SIG-M5 treated with dmso at 0.1 percent for 504 hours (cell line): ENCODE results near the gene RGS14.
A peak's percentile ranks its signal among the peaks of the same experiment; 100 is the strongest.

ENCODE experiments used
- DNase-seq: peaks from one replicate; lab custom pipeline; 2025; ENCODE audit not compliant: unreplicated experiment; lab: John Stamatoyannopoulos, UW

Gene RGS14

GRCh38 chr5:177376107-177376506 is 18.4 kb downstream of the RGS14 start:
- DNase-seq: no peak

GRCh38 chr5:177377851-177378776 is 20.4 kb downstream of the RGS14 start:
- DNase-seq: no peak

- peak; percentile 35 for DNase-seq
Measured at GRCh38 chr5:177378884-177379883, 21.5 kb downstream of the RGS14 start.

- no peak for DNase-seq
Measured at GRCh38 chr5:177380805-177381126, 23.0 kb downstream of the RGS14 start.

- DNase-seq: peak; percentile 27
Measured at GRCh38 chr5:177382423-177383029, 24.8 kb downstream of the RGS14 start.

GRCh38 chr5:177383181-177383580 is 25.5 kb downstream of the RGS14 start:
- no peak for DNase-seq

GRCh38 chr5:177384134-177384533 is 26.4 kb downstream of the RGS14 start, which contains the start of gene SLC34A1:
TSS of gene SLC34A1 (plus strand) at chr5:177384434. CDS start at chr5:177385742, 1,308 bp downstream.
- no peak for DNase-seq

- no peak for DNase-seq
Measured at GRCh38 chr5:177385720-177386119, 28.0 kb downstream of the RGS14 start.

GRCh38 chr5:177386542-177386941 is 28.8 kb downstream of the RGS14 start:
- DNase-seq: no peak

GRCh38 chr5:177387405-177387804 is 29.7 kb downstream of the RGS14 start:
- no peak for DNase-seq

- DNase-seq: no peak
Measured at GRCh38 chr5:177388521-177389052, 30.9 kb downstream of the RGS14 start.

GRCh38 chr5:177389241-177390169 is 31.8 kb downstream of the RGS14 start:
- DNase-seq: peak; percentile 81

GRCh38 chr5:177390363-177391300 is 32.9 kb downstream of the RGS14 start:
- peak; percentile 80 for DNase-seq

- peak; percentile 22 for DNase-seq
Measured at GRCh38 chr5:177392765-177393164, 35.0 kb downstream of the RGS14 start.

GRCh38 chr5:177393206-177393765 is 35.6 kb downstream of the RGS14 start:
- DNase-seq: peak; percentile 71

GRCh38 chr5:177393990-177394389 is 36.3 kb downstream of the RGS14 start:
- DNase-seq: no peak

- no peak for DNase-seq
Measured at GRCh38 chr5:177396078-177396477, 38.4 kb downstream of the RGS14 start.

GRCh38 chr5:177396807-177397206 is 39.1 kb downstream of the RGS14 start:
- DNase-seq: no peak
